22Rv1 (cell line): Measurements from ENCODE around the gene CDK5R1.

Source experiments
- ZFX ChIP-seq: fragments of 450-650 bp; IDR thresholded peaks from 2 replicates; pipeline ENCODE4 v1.6.1; 2017; ENCODE audit warnings: antibody characterized with exemption, borderline replicate concordance
- TF ChIP-seq, protein P1 (sequence below): fragments of 450-650 bp; IDR thresholded peaks from 2 replicates; pipeline ENCODE4 v1.5.1; 2017; ENCODE audit warnings: mild to moderate bottlenecking

- TF ChIP-seq, protein P1, sequence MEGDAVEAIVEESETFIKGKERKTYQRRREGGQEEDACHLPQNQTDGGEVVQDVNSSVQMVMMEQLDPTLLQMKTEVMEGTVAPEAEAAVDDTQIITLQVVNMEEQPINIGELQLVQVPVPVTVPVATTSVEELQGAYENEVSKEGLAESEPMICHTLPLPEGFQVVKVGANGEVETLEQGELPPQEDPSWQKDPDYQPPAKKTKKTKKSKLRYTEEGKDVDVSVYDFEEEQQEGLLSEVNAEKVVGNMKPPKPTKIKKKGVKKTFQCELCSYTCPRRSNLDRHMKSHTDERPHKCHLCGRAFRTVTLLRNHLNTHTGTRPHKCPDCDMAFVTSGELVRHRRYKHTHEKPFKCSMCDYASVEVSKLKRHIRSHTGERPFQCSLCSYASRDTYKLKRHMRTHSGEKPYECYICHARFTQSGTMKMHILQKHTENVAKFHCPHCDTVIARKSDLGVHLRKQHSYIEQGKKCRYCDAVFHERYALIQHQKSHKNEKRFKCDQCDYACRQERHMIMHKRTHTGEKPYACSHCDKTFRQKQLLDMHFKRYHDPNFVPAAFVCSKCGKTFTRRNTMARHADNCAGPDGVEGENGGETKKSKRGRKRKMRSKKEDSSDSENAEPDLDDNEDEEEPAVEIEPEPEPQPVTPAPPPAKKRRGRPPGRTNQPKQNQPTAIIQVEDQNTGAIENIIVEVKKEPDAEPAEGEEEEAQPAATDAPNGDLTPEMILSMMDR, result no peak
- no peak for TF ChIP-seq ZFX
These were observed 9.7 kb downstream of the CDK5R1 start for GRCh38 chr17:32496395-32497073.
